HG03469 (cell line): ENCODE results near the gene PPP1R7.

Experiments
- ATAC-seq: cut with Tn5 transposase; IDR thresholded peaks from one replicate; pipeline ENCODE4 v1.9.1; 2021; ENCODE audit warnings: mild to moderate bottlenecking, moderate library complexity, moderate number of reproducible peaks; ENCODE audit not compliant: unreplicated experiment

The PPP1R7 gene

GRCh38 chr2:241207641-241208040, 57.4 kb downstream of the PPP1R7 start:
- no peak for ATAC-seq

GRCh38 chr2:241208058-241208457, 57.8 kb downstream of the PPP1R7 start:
- no peak for ATAC-seq

- ATAC-seq = no peak
These were observed 59.0 kb downstream of the PPP1R7 start for GRCh38 chr2:241209271-241209670.

- ATAC-seq = no peak
These were observed 61.0 kb downstream of the PPP1R7 start for GRCh38 chr2:241211276-241211675.

- ATAC-seq = no peak
These were observed 62.8 kb downstream of the PPP1R7 start for GRCh38 chr2:241213041-241213440.

GRCh38 chr2:241213567-241213966, 63.3 kb downstream of the PPP1R7 start:
- ATAC-seq = no peak

GRCh38 chr2:241214209-241214608, 63.9 kb downstream of the PPP1R7 start:
- ATAC-seq = no peak

GRCh38 chr2:241214766-241215165, 64.5 kb downstream of the PPP1R7 start:
- ATAC-seq = no peak

- ATAC-seq = no peak
These were observed 65.2 kb downstream of the PPP1R7 start for GRCh38 chr2:241215421-241215820.

GRCh38 chr2:241216211-241216761, 66.0 kb downstream of the PPP1R7 start:
- no peak for ATAC-seq

GRCh38 chr2:241217320-241218031, 67.2 kb downstream of the PPP1R7 start:
- no peak for ATAC-seq

- no peak for ATAC-seq
These were observed 68.1 kb downstream of the PPP1R7 start for GRCh38 chr2:241218131-241219029.

GRCh38 chr2:241219030-241219382, 68.7 kb downstream of the PPP1R7 start:
- ATAC-seq = no peak

- ATAC-seq = no peak
These were observed 69.6 kb downstream of the PPP1R7 start for GRCh38 chr2:241219856-241220356.

GRCh38 chr2:241223211-241224017, 73.1 kb downstream of the PPP1R7 start:
- ATAC-seq = no peak

GRCh38 chr2:241224018-241224850, 74.0 kb downstream of the PPP1R7 start:
- ATAC-seq = no peak

GRCh38 chr2:241224851-241225438, 74.7 kb downstream of the PPP1R7 start:
- no peak for ATAC-seq

- ATAC-seq = no peak
These were observed 75.3 kb downstream of the PPP1R7 start for GRCh38 chr2:241225545-241225944.

GRCh38 chr2:241225983-241226382, 75.7 kb downstream of the PPP1R7 start:
- ATAC-seq = no peak
